GM19455 (cell line): ENCODE measurements around the gene EPB41L5.
"Not testable (repeated sequence)": the region's sequence is repeated elsewhere in the genome, so short reads cannot be mapped to it uniquely, and the experiment has no call there.

Experiments
- ATAC-seq: cut with Tn5 transposase; IDR thresholded peaks from one replicate; pipeline ENCODE4 v1.9.1; 2021; ENCODE audit not compliant: unreplicated experiment

The EPB41L5 gene

DNA sequence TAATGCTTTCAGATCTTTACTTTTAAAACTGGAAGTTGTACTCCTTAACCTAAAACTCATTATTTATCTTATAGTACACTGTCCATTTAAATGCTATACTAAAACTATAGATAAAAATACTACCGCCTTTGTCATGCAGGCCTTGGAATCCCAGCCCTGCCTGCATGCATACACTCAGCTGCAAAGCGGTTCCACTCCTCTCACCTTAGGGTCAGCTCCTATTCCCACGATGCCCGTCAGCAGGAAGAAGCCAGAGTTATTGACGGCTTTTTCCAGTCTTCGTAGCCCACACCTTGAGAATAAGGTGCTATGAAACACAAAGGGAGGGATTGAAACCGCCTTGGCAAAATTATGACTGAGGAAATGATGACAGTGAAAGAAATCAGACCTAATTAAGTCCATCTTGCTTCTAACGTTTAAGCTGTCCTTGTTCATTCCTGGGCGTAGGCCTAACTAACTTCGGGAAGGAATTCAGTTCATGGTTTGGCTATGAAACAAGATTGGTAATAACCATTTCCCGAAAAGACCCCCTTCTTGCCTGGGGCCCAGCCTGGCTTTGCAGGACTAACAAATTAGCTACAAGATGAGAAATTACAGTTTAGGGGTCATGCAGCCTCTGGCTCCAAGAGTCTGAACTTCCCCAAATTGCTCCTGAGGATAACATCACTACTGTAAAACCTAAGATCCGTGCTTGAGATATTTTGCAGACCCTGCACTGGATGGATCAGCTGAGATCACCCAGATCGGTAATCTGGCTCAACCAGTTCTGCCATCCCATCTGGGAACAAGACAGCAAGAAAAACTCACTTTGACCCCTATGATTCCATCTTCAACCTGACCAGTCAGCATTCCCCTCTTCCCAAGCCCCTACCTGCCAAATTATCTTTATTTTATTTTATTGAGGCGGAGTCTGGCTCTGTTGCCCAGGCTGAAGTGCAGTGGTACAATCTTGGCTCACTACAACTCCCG is 17.1 kb downstream of the EPB41L5 start:
- no peak for ATAC-seq

DNA sequence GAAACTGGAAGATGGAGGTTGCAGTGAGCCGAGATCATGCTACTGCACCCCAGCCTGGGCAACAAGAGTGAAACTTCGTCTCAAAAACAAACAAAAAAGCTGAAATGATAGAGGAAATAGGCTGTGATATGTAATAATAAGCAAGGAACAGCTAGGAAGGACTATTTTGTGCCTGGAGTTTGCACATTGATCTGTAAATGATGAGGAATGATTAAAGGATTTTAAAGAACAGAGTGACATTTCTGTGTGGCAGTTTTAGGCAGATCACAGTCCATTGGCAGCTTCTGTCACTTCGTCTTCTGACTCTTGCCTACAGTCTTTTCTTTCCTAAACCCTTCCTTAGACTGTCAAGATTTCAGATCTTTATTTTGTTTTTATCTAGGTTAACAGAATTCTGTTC is 19.4 kb downstream of the EPB41L5 start:
- no peak for ATAC-seq

DNA sequence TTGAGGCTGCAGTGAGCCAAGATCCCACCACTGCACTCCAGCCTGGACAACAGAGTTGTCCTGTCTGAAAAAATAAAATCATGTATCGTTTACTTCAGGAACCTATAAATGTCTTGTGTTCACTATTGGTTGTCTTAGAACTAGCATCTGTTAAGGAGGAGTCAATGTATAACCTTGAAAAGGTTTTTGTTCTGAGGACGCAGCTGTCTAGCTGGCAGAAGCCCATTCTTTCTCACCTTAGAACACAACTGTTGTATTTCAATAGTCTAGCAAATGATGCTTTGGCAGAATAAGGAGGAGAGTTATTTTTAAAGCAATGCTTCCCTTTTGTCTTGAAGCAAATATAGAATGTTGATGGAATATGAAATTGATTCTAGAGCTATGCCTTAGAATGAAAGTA is 21.1 kb downstream of the EPB41L5 start:
- ATAC-seq: no peak

DNA sequence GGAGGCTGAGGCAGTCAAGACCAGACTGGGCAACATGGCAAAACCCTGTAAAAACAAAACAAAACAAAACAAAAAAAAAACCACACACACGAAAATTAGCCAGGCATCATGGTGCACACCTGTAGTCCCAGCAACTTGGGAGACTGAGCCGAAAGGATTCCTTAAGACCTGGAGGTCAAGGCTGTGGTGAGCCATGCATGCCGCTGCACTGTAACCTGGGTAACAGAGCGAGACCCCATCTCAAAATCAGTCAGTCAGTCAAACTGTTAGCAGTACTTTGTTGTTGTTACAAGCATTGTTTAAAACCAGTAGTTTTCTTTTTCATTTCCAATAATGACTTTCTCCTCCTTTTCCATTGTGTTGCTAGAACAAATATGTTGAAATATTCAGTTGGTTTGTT is 21.7 kb downstream of the EPB41L5 start:
- no peak for ATAC-seq

DNA sequence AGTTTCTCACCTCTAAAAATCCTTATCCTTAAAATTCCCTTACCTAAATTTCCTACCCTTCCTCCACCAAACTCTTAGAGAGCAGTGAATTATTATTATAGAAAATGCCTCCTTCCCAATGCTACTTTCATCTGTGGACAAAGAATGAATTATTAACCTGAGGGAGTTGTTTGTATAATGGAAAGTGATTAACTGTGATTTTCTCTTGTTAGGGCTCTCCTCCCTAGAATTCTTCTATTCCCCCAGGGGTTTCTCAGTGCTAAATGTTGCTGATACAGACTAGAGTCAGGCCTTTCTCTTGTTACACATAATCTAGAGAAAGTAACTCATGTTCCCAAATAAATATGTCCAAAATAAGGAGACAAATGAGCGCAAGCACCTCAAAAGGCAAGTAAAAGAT is 23.3 kb downstream of the EPB41L5 start:
- ATAC-seq: no peak

DNA sequence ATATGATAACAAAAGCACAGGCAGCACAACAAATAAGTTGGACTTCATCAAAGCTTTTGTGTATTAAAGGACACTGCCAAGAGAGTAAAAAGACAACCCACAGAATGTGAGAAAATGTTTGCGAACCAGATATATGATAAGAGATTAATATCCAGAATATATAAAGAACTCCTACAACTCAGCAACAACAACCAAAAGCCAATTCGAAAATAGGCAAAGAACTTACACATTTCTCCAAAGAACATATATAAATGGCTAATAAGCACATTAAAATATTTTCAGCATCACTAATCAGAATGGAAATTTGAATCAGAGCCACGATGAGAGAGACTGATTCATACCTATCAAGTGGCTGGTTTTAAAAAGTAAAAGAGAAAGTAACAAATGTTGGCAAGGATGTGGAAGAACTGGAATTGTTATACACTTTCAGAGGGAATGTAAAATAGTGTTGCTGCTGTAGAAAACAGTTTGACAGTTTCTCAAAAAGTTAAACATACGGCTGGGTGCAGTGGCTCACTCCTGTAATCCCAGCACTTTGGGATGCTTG is 25.2 kb downstream of the EPB41L5 start:
- no peak for ATAC-seq

DNA sequence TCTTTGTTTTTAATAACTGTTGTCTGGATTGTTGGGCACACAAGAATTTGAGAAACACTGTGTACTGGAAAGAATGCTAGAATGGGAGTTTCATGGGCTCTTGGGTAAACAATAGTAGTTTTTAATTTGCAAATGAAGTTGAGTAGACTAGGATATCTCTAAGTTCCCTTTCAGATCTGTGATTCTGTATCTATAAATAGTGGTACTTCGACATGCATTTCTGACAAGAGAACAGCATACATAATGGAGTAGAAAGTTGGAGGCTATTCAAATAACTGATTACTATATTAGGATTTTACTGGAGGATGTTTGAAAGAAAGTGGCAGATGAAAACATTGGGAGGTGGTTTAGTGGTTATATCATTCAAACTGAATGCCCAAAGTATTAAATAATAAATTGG is 29.5 kb downstream of the EPB41L5 start:
- ATAC-seq: no peak

DNA sequence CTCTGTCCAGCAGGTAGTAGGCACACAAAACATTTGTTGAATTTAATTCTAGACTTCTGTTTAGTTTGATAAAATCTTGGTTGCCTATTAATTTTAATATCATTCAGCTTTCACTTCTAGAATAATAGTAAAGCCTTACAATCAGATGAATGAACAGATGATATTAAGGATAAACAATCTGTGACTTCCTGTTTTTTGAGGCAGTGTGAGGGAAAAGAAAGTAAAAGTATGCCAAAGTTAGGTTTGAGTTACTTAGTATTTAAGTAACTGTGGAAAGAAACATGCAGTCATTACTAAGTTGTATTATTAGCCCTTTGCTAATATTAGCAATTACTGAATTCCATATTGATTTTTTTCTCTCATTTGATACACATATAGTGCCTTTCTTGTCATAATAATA is 31.5 kb downstream of the EPB41L5 start:
- ATAC-seq: no peak

DNA sequence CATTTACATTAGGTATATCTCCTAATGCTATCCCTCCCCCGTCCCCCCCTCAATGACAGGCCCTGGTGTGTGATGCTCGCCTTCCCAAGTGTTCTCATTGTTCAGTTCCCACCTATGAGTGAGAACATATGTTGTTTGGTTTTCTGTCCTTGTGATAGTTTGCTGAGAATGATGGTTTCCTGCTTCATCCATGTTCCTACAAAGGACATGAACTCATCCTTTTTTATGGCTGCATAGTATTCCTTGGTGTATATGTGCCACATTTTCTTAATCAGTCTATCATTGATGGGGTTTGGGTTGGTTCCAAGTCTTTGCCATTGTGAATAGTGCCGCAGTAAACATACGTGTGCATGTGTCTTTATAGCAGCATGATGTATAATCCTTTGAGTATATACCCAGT is 32.9 kb downstream of the EPB41L5 start:
- not testable (repeated sequence) for ATAC-seq

DNA sequence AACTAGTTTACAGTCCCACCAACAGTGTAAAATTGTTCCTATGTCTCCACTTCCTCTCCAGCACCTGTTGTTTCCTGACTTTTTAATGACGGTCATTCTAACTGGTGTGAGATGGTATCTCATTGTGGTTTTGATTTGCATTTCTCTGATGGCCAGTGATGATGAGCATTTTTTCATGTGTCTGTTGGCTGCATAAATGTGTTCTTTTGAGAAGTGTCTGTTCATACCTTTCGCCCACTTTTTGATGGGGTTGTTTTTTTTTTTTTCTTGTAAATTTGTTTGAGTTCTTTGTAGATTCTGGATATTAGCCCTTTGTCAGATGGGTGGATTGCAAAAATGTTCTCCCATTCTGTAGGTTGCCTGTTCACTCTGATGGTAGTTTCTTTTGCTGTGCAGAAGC is 33.4 kb downstream of the EPB41L5 start:
- not testable (repeated sequence) for ATAC-seq

DNA sequence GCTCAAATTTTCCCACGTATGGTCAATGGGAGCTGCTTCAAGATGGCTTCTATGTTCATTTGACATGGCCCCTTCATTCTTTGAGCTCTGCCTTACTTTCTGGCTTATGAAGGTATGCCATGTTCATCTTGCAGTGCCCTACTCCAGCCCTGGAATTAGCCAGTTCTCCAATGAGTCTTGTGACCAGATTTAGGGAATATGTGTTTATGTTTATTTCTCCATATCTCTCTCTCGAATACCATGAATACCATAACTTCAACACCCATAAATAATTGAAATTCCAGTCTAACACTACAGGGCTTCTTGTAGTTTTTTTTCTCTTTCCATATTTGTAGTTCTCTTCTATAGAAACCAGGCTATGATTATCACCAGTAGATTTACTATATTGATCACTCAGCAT is 39.7 kb downstream of the EPB41L5 start:
- no peak for ATAC-seq

DNA sequence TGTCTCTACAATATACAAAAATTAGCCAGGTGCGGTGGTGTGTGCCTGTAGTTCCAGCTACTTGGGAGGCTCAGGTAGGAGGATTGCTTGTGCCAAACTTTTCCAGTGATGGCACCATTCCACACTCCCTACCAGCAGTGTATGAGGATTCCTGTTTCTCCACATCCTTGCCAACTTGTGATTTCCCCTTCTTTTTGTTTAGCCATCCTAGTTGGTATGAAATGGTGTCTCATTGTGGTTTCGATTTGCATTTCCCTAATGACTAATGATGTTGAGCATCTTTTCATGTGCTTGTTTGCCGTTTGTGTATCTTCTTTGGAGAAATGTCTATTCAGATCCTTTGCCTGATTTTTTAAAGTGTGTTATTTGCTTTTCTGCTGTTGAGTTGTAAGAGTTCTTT is 41.0 kb downstream of the EPB41L5 start:
- ATAC-seq: no peak

DNA sequence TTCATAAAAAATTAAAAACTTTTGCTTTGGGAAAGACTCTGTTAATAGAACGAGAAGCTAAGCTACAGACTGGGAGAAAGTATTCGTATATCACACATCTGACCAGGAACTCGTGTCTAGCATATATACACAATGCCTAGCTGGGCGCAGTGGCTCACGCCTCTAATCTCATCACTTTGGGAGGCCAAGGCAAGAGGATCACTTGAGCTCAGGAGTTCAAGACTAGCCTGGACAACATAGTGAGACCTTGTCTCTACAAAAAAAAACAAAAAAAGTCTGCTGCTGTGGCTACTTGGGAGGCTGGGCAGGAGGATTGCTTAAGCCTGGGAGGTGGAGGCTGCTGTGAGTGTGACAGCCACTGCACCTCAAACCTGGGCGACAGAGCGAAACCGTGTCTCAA is 46.6 kb downstream of the EPB41L5 start:
- no peak for ATAC-seq

DNA sequence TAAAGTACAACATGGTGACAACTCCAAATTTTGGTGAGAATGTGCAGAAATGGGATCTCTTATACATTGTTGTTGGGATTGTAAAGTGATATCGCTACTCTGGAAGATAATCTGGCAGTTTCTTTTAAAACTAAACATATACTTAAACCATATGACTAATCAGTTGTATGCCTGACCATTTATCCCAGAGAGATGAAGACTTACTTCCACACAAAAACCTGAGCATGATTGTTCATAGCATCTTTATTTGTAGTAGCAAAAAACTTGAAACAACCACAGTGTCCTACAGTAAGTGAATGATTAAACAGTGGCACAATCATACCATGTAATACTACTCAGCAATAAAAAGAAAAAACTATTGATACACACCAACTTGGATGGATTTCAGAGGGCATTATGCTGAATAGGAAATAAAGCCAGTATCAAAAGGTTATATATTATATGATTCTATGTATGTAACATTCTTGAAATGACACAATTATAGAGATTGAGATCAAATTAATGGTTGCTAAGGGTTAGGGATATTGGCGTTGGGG is 47.3 kb downstream of the EPB41L5 start:
- no peak for ATAC-seq

DNA sequence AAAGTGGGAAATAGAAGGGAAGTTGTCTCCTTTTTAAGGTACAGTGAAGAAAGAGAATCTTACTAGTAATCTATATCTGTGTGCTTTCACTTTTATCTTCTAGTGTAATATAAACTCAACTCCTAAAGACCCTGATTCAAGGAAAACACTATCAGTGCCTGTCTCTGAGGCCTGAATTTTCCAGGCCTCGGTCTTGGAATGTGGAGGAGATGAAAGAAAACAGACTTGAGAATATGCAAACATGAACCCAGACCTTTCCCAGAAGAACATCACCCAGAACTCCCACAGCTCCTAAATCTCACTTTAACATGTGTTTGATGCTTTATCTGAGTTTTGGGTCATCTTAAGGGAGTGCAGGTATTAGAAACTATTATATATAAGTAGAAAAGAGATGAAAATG is 51.8 kb downstream of the EPB41L5 start:
- ATAC-seq: no peak

DNA sequence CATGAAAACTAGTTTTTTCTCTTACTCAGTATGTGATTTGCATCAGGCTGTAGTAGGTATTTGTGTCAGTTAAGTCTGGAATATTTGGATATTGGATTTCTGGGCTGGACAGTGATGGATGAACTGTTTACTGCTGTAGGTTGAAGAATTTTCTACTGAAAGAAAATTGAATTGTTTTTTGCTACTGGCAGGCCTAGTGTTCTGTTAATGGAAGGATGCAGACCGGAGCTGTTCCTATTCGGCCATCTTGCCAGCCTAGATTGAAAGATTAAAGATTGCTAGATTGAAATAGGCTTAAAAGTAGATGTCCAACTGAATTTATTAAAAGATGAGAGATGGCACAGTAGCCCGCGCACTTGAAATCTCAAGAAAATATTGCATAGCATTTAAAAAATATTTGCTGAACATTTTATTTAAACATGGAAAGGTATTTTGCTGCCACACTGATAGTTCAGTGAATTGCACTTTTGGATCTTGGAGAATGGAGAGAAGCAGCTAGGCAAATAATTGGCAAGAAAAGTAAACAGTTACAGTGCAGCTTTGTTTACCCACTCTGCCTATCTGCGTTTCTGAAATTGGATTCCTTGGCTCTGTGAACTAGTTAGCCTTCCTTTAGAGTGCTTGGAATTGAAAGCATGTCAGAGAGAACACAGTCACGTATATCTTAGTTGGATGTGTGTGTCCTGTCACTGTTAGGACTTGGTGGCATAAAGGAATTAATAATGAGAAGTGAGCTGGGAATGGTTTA is 54.1 kb downstream of the EPB41L5 start:
- ATAC-seq: no peak

DNA sequence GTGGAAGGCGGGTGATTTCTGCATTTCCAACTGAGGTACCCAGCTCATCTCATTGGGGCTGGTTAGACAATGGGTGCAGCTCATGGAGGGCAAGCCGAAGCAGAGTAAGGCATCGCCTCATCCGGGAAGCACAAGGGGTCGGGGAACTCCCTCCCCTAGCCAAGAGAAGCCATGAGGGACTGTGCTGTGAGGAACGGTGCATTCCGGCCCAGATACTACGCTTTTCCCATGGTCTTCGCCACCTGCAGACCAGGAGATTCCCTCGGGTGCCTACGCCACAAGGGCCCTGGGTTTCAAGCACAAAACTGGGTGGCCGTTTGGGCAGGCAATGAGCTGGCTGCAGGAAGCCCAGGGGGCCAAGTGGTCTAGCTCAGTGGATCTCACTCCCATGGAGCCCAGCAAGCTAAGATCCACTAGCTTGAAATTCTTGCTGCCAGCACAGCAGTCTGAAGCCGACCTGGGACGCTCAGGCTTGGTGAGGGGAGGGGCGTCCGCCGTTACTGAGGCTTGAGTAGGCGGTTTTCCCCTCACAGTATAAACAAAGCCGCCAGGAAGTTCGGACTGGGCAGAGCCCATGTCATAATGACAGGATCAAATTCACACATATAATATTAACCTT is 55.3 kb downstream of the EPB41L5 start:
- not testable (repeated sequence) for ATAC-seq

DNA sequence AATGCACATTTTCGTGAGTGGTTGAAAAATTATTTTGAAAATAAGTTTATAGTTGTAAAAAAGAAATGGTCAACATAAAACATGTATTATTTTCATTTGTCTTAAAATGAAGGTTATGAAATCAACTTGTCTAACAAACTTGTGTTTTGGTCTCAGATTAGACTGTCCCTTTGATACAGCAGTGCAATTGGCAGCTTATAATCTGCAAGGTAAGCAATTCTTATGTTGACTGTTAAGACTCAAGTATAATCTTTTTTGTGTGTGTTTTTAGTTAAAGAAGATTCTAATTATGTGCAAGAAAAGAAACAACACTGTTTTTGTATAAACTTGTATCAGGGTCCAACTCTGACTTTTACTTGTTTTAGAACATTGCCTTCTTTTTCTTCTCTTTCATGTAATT is 62.7 kb downstream of the EPB41L5 start:
- no peak for ATAC-seq

DNA sequence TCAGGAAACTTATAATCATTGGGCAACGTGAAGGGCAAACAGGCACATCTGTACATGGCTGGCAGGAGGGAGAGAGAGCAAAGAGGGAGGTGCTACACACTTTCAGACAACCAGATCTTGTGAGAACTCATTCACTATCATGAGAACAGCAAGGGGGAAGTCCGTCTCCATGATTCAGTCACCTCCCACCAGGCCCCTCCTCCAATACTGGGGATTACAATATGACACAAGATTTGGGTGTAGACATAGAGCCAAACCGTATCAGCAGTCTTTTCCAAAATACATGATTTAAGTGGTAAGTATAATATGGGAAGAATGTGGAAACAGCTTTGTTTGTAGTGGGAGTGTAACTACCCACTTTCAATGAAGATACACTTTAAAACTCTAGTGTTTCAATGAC is 65.0 kb downstream of the EPB41L5 start:
- ATAC-seq: no peak

DNA sequence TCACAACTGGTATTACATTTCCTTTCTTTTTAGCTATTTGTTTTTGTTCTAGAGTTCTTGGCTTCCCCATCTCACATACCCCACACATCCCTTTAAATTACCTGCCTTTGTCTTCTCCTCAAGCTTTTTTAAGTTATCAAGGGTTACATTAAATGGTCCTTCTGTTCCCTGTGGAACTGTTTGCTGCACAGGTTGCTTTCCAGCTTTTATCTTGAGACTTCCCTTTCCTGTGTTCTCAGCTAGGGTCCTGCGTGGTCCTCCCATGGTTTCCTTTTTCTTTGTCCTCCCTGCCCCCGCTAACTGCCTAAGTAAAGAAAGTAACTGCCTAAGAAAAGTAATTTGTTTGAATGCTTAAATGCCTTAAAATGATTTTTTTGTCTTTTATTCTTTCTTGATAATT is 66.8 kb downstream of the EPB41L5 start:
- ATAC-seq: no peak

DNA sequence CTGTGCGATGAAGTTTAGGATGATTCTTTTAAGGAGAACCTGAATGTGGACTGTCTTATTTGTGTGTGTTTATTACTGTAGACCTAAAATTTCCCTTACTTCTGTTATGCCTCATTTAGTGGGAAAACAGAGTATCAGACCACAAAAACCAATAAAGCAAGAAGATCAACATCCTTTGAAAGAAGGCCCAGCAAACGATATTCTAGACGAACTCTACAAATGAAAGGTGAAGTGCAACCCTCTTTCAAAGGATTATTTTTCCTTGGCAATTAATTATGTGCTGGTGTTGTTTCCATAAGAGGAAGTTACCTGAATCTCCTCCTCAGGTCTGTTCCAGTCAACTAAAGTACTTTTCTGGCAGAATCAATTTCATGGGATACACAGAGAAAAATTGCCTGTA is 78.6 kb downstream of the EPB41L5 start:
- no peak for ATAC-seq
